Nephron progenitor cell (in vitro differentiated cells): ENCODE data around the gene KCNQ1.

Source experiments
- DNase-seq: peaks from one replicate; pipeline ENCODE4 v3.0.0; 2021
- H3K27ac Mint-ChIP-seq: 2 replicates; pipeline ENCODE4 v1.8.0; 2021; ENCODE audit warnings: mild to moderate bottlenecking, moderate library complexity, mixed read lengths
- H3K27me3 Mint-ChIP-seq: 2 replicates; pipeline ENCODE4 v1.8.0; 2021; ENCODE audit warnings: mild to moderate bottlenecking, low read depth, mixed read lengths; ENCODE audit not compliant: poor library complexity
- H3K36me3 Mint-ChIP-seq: 2 replicates; pipeline ENCODE4 v1.8.0; 2021; ENCODE audit warnings: low read depth, mixed read lengths
- H3K4me1 Mint-ChIP-seq: 2 replicates; pipeline ENCODE4 v1.8.0; 2021; ENCODE audit warnings: mixed read lengths
- H3K4me3 Mint-ChIP-seq: 2 replicates; pipeline ENCODE4 v1.8.0; 2021; ENCODE audit warnings: mild to moderate bottlenecking, moderate library complexity, mixed read lengths
- H3K9me3 Mint-ChIP-seq: 2 replicates; pipeline ENCODE4 v1.8.0; 2021; ENCODE audit warnings: mild to moderate bottlenecking, moderate library complexity, mixed read lengths
- CTCF ChIP-seq: fragments of 200-600 bp; sonication (generic); IDR thresholded peaks from 2 replicates; pipeline ENCODE4 v1.5.0; 2021; ENCODE audit warnings: antibody characterized with exemption

KCNQ1 gene

GRCh38 chr11:2678396-2678795 is 233.6 kb downstream of the KCNQ1 start:
- H3K36me3 Mint-ChIP-seq: peaks cover 18% of the 10 kb centered on the region
- peaks cover 36% of the 10 kb centered on the region for H3K4me1 Mint-ChIP-seq
- no peaks in the 10 kb centered on the region for H3K9me3 Mint-ChIP-seq
- DNase-seq: no peak
- no peak overlapping the region for H3K4me3 Mint-ChIP-seq
- H3K27me3 Mint-ChIP-seq: peaks cover 5% of the 10 kb centered on the region
- H3K27ac Mint-ChIP-seq: no peak overlapping the region
- no peak for TF ChIP-seq CTCF

- no peak for TF ChIP-seq CTCF
- peaks cover 5% of the 10 kb centered on the region for H3K27me3 Mint-ChIP-seq
- H3K9me3 Mint-ChIP-seq: no peaks in the 10 kb centered on the region
- H3K27ac Mint-ChIP-seq: no peak overlapping the region
- peaks cover 14% of the 10 kb centered on the region for H3K36me3 Mint-ChIP-seq
- no peak overlapping the region for H3K4me3 Mint-ChIP-seq
- DNase-seq: no peak
- peaks cover 34% of the 10 kb centered on the region for H3K4me1 Mint-ChIP-seq
Measured at GRCh38 chr11:2679011-2679676, 234.3 kb downstream of the KCNQ1 start.

GRCh38 chr11:2681408-2682145 is 236.8 kb downstream of the KCNQ1 start:
- Mint-ChIP-seq H3K4me3 (no peak overlapping the region), H3K27me3 (peaks cover 5% of the 10 kb centered on the region), H3K27ac (no peak overlapping the region), H3K9me3 (no peaks in the 10 kb centered on the region), H3K36me3 (peaks cover 14% of the 10 kb centered on the region), H3K4me1 (peaks cover 12% of the 10 kb centered on the region)
- no peak for DNase-seq
- no peak for TF ChIP-seq CTCF

- Mint-ChIP-seq H3K27ac (no peak overlapping the region), H3K9me3 (no peaks in the 10 kb centered on the region), H3K4me1 (peaks cover 15% of the 10 kb centered on the region), H3K27me3 (peaks cover 5% of the 10 kb centered on the region), H3K36me3 (peaks cover 6% of the 10 kb centered on the region), H3K4me3 (no peak overlapping the region)
- no peak for DNase-seq
- no peak for TF ChIP-seq CTCF
Measured at GRCh38 chr11:2683806-2684205, 239.0 kb downstream of the KCNQ1 start.

- peaks cover 23% of the 10 kb centered on the region for H3K4me1 Mint-ChIP-seq
- no peaks in the 10 kb centered on the region for H3K9me3 Mint-ChIP-seq
- peaks cover 6% of the 10 kb centered on the region for H3K36me3 Mint-ChIP-seq
- DNase-seq: no peak
- no peak overlapping the region for H3K4me3 Mint-ChIP-seq
- no peak overlapping the region for H3K27ac Mint-ChIP-seq
- peaks cover 5% of the 10 kb centered on the region for H3K27me3 Mint-ChIP-seq
- TF ChIP-seq CTCF: no peak
Measured at GRCh38 chr11:2684581-2684980, 239.8 kb downstream of the KCNQ1 start.

- Mint-ChIP-seq H3K4me3 (no peak overlapping the region), H3K4me1 (peaks cover 28% of the 10 kb centered on the region), H3K27ac (no peak overlapping the region), H3K27me3 (peaks cover 8% of the 10 kb centered on the region), H3K9me3 (no peaks in the 10 kb centered on the region), H3K36me3 (peaks cover 7% of the 10 kb centered on the region)
- TF ChIP-seq CTCF: no peak
- no peak for DNase-seq
Measured at GRCh38 chr11:2685051-2685450, 240.2 kb downstream of the KCNQ1 start.
